ENCODE results near the gene WNT3A. TPM values are rescaled to one million over a fixed set of nuclear protein-coding genes. Genes with fewer than 3 reads are reported as not detected.

WNT3A gene
- total and polyA plus RNA-seq, 9 of the 15 experiments (the other 6 are each of a cell fraction or from before 2014, with no cell fraction given) = not detected

- no peak for TF ChIP-seq ZNF639 (CRISPR knock-in tag; conservative IDR thresholded peaks at IDR 0.05 in 1 of 2, IDR thresholded peaks at IDR 0.05 in 1 of 2)
- no peak for TF ChIP-seq ZEB2 (IDR thresholded peaks at IDR 0.05)
- TF ChIP-seq CBX2 (IDR thresholded peaks at IDR 0.05; ENCODE audit: insufficient read depth, low read length, poor library complexity, severe bottlenecking) = no peak
Observed at GRCh38 chr1:228006786-228007048, at the start of gene WNT3A (continued).

- H3K27me3 ChIP-seq (ENCODE audit: control insufficient read depth in 2 of 2, insufficient read depth in 2 of 2, low read length in 2 of 2) = peaks cover 0 to 13% of the 10 kb centered on the region in 2 experiments
- no peak overlapping the region for H3K4me2 ChIP-seq (ENCODE audit: insufficient read depth, low read length)
- no peak overlapping the region for H3K9ac ChIP-seq (ENCODE audit: insufficient read depth in 1 of 2, low read depth in 2 of 2, low read length in 2 of 2)
- no peak for FAIRE-seq
- intact Hi-C loops (cut with micrococcal nuclease) (no loop called here), in situ Hi-C loops (cut with MboI) (loop anchor here (10.0 kb wide), 1 partner anchor 1324 kb away; no protein-coding TSS in a partner anchor)
- ChIA-PET POLR2A (no interaction called here), CTCF (ENCODE audit: low intra/inter-chr PET ratio) (no interaction called here)
- no peak overlapping the region for H3K27ac ChIP-seq (ENCODE audit: extremely low read depth, low read depth, low read length)
- BruUV-seq (replicated peaks) = no TSS peak
- H3K36me3 ChIP-seq (ENCODE audit: control insufficient read depth, insufficient read depth, low read length) = no peaks in the 10 kb centered on the region
- no peak overlapping the region for H2AFZ ChIP-seq (ENCODE audit: low read depth, low read length)
- H3K4me1 ChIP-seq (replicated peaks in 1 of 2; ENCODE audit: control insufficient read depth in 2 of 2, insufficient read depth in 2 of 2, low read length in 2 of 2) = peaks cover 0 to 3% of the 10 kb centered on the region in 2 experiments; a peak in 1 of 5 replicates
- no peak for ATAC-seq
- no peak overlapping the region for H3K4me3 ChIP-seq
- WGBS (ENCODE audit: insufficient coverage, low coverage, missing lambda C conversion rate) = 0% methylated on average over 2 of the region's 2 CpGs
- DNase-seq (ENCODE audit: extremely low read depth in 1 of 4, low spot score in 3 of 4) = peak in 1 of 4 experiments; percentile 2
- H3K9me3 ChIP-seq (replicated peaks; ENCODE audit: control insufficient read depth, insufficient read depth, low read depth, low read length) = no peaks in the 10 kb centered on the region
- H3K79me2 ChIP-seq (ENCODE audit: control insufficient read depth, insufficient read depth, low read length) = no peaks in the 10 kb centered on the region
- no peaks in the 10 kb centered on the region for H3K9me1 ChIP-seq (ENCODE audit: control insufficient read depth, insufficient read depth, low read length)
- H4K20me1 ChIP-seq (replicated peaks; ENCODE audit: control insufficient read depth, insufficient read depth, low read length) = no peaks in the 10 kb centered on the region
- no peak for TF ChIP-seq ZNF263 (CRISPR knock-in tag; IDR thresholded peaks at IDR 0.05; ENCODE audit: borderline replicate concordance)
- no peak for TF ChIP-seq HNRNPLL (IDR thresholded peaks at IDR 0.05; ENCODE audit: low read depth, low read length, poor library complexity, severe bottlenecking)
- no peak for TF ChIP-seq ZNF512 (tag; IDR thresholded peaks at IDR 0.05)
- no peak for TF ChIP-seq ZFP30 (CRISPR knock-in tag; IDR thresholded peaks at IDR 0.05; ENCODE audit: borderline replicate concordance)
- no peak for TF ChIP-seq NR1H2 (CRISPR knock-in tag; IDR thresholded peaks at IDR 0.05)
- TF ChIP-seq FOXO4 (CRISPR knock-in tag; IDR thresholded peaks at IDR 0.05) = no peak
- no peak for TF ChIP-seq ZNF212 (CRISPR knock-in tag; IDR thresholded peaks at IDR 0.05)
- no peak for TF ChIP-seq NCOA1 (IDR thresholded peaks at IDR 0.05; ENCODE audit: low read depth)
- no peak for TF ChIP-seq GATA2 (CRISPR knock-in tag; IDR thresholded peaks at IDR 0.05)
- no peak for TF ChIP-seq E2F5 (CRISPR knock-in tag; IDR thresholded peaks at IDR 0.05)
Observed at GRCh38 chr1:227958617-227959324, 48.0 kb upstream of the WNT3A start.
